Measurements from ENCODE around the gene PHACTR1. TPM values are rescaled to one million over a fixed set of nuclear protein-coding genes. Genes with fewer than 3 reads are reported as not detected.

Gene PHACTR1
- total RNA-seq, 4 donors from 2014 or later = 1.2 to 3.2 (median 1.6) TPM; not detected in 1

GRCh38 chr6:12929678-12930077, 213.1 kb downstream of the PHACTR1 start:
- no peak overlapping the region for H3K27ac ChIP-seq
- no peaks in the 10 kb centered on the region for H3K9me3 ChIP-seq
- H3K4me1 ChIP-seq = no peaks in the 10 kb centered on the region
- no peak for TF ChIP-seq CTCF (IDR thresholded peaks at IDR 0.05)
- no peak for TF ChIP-seq EP300 (IDR thresholded peaks at IDR 0.05; ENCODE audit: low read depth)
- no peak for TF ChIP-seq POLR2AphosphoS5 (IDR thresholded peaks at IDR 0.05)
- no peak for TF ChIP-seq POLR2A (IDR thresholded peaks at IDR 0.05)
- H3K27me3 ChIP-seq = no peaks in the 10 kb centered on the region
- WGBS, 2 donors (ENCODE audit: low coverage in 1 of 2) = 67 to 83% methylated on average over 2 of the region's 2 CpGs
- H3K4me3 ChIP-seq = no peak overlapping the region
- DNase-seq = no peak
- intact Hi-C loops (cut with DNase I; ENCODE audit: low total_unique reads) (no loop called here), in situ Hi-C loops (cut with MboI; ENCODE audit: low pct_ligation_motif_present in 1 of 4, low pct_unique_long_range_greater_than_20kb in 1 of 4, low sequenced_read_pairs in 3 of 4) (loop anchor here in 1 of 4 donors (25.0 kb wide), 1 partner anchor 608 kb away; no protein-coding TSS in a partner anchor)
- H3K36me3 ChIP-seq = no peaks in the 10 kb centered on the region

- Histone ChIP-seq H3K4me3 (no peak overlapping the region), H3K27me3 (no peaks in the 10 kb centered on the region), H3K36me3 (no peaks in the 10 kb centered on the region), H3K4me1 (no peaks in the 10 kb centered on the region), H3K27ac (no peak overlapping the region), H3K9me3 (no peaks in the 10 kb centered on the region)
- no peak for DNase-seq
- WGBS, 2 donors (ENCODE audit: low coverage in 1 of 2) = 83 to 89% methylated on average over 1 to 4 of the region's 4 CpGs
- intact Hi-C loops (cut with DNase I; ENCODE audit: low total_unique reads) = no loop called here
- TF ChIP-seq CTCF (IDR thresholded peaks at IDR 0.05) (no peak), EP300 (IDR thresholded peaks at IDR 0.05; ENCODE audit: low read depth) (no peak), POLR2AphosphoS5 (IDR thresholded peaks at IDR 0.05) (no peak), POLR2A (IDR thresholded peaks at IDR 0.05) (no peak)
- in situ Hi-C loops (cut with MboI; ENCODE audit: low pct_ligation_motif_present in 1 of 4, low pct_unique_long_range_greater_than_20kb in 1 of 4, low sequenced_read_pairs in 3 of 4) = loop anchor here in 1 of 4 donors (25.0 kb wide), 1 partner anchor 606 kb away; no protein-coding TSS in a partner anchor
Observed at GRCh38 chr6:12931639-12932038, 215.1 kb downstream of the PHACTR1 start.

- H3K4me3 ChIP-seq = no peak overlapping the region
- intact Hi-C loops (cut with DNase I; ENCODE audit: low total_unique reads) (no loop called here), in situ Hi-C loops (cut with MboI; ENCODE audit: low pct_ligation_motif_present in 1 of 4, low pct_unique_long_range_greater_than_20kb in 1 of 4, low sequenced_read_pairs in 3 of 4) (loop anchor here in 1 of 4 donors (25.0 kb wide), 1 partner anchor 602 kb away; no protein-coding TSS in a partner anchor)
- no peaks in the 10 kb centered on the region for H3K36me3 ChIP-seq
- H3K4me1 ChIP-seq = no peaks in the 10 kb centered on the region
- no peak for DNase-seq
- 59% methylated on average over 2 of the region's 2 CpGs; no CpG with 5 or more reads in 1 of the 2 donors for WGBS, 2 donors (ENCODE audit: low coverage in 1 of 2)
- TF ChIP-seq CTCF (IDR thresholded peaks at IDR 0.05) (no peak), POLR2AphosphoS5 (IDR thresholded peaks at IDR 0.05) (no peak), EP300 (IDR thresholded peaks at IDR 0.05; ENCODE audit: low read depth) (no peak), POLR2A (IDR thresholded peaks at IDR 0.05) (no peak)
- H3K27ac ChIP-seq = no peak overlapping the region
- no peaks in the 10 kb centered on the region for H3K9me3 ChIP-seq
- no peaks in the 10 kb centered on the region for H3K27me3 ChIP-seq
Observed at GRCh38 chr6:12935637-12936036, 219.1 kb downstream of the PHACTR1 start.

GRCh38 chr6:12937971-12938370, 221.4 kb downstream of the PHACTR1 start:
- Histone ChIP-seq H3K4me3 (no peak overlapping the region), H3K36me3 (no peaks in the 10 kb centered on the region), H3K27me3 (no peaks in the 10 kb centered on the region), H3K9me3 (no peaks in the 10 kb centered on the region), H3K4me1 (no peaks in the 10 kb centered on the region), H3K27ac (no peak overlapping the region)
- DNase-seq = no peak
- intact Hi-C loops (cut with DNase I; ENCODE audit: low total_unique reads) (no loop called here), in situ Hi-C loops (cut with MboI; ENCODE audit: low pct_ligation_motif_present in 1 of 4, low pct_unique_long_range_greater_than_20kb in 1 of 4, low sequenced_read_pairs in 3 of 4) (loop anchor here in 1 of 4 donors (25.0 kb wide), 1 partner anchor 599 kb away; no protein-coding TSS in a partner anchor)
- TF ChIP-seq POLR2AphosphoS5 (IDR thresholded peaks at IDR 0.05) = no peak
- TF ChIP-seq CTCF (IDR thresholded peaks at IDR 0.05) = no peak
- no peak for TF ChIP-seq POLR2A (IDR thresholded peaks at IDR 0.05)
- TF ChIP-seq EP300 (IDR thresholded peaks at IDR 0.05; ENCODE audit: low read depth) = no peak
- 91 to 100% methylated on average over 2 to 4 of the region's 4 CpGs for WGBS, 2 donors (ENCODE audit: low coverage in 1 of 2)
